ENCODE measurements around the gene CHAC2.

DNA sequence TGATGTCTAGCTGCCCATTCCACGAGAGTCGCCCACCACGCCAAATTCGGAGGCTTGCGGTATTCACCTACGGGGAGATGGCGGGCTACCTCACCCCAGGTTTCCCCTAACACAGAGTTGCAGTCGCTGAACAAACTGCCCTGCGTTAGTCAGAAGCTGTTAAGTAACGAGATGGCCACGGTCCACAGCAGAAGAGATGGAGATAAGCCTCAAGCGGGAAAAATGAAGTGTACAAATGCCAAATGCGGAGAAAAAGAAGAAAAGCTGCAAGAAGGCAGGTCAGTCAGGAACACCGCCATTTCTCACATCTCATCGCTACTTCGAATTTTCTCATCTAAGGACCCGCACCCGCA lies 18.7 kb downstream of the CHAC2 start:
- TF ChIP-seq, protein P1, sequence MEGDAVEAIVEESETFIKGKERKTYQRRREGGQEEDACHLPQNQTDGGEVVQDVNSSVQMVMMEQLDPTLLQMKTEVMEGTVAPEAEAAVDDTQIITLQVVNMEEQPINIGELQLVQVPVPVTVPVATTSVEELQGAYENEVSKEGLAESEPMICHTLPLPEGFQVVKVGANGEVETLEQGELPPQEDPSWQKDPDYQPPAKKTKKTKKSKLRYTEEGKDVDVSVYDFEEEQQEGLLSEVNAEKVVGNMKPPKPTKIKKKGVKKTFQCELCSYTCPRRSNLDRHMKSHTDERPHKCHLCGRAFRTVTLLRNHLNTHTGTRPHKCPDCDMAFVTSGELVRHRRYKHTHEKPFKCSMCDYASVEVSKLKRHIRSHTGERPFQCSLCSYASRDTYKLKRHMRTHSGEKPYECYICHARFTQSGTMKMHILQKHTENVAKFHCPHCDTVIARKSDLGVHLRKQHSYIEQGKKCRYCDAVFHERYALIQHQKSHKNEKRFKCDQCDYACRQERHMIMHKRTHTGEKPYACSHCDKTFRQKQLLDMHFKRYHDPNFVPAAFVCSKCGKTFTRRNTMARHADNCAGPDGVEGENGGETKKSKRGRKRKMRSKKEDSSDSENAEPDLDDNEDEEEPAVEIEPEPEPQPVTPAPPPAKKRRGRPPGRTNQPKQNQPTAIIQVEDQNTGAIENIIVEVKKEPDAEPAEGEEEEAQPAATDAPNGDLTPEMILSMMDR (IDR thresholded peaks at IDR 0.05; ENCODE audit: insufficient read depth, low read depth, low read length) = no peak
- TF ChIP-seq EZH2 (IDR thresholded peaks at IDR 0.05; ENCODE audit: insufficient read depth, low read length) = no peak
